ENCODE data around the gene FBXL14.

Gene FBXL14

GRCh38 chr12:1594261-1595025, at the start of gene FBXL14 (continued):
- TF ChIP-seq, protein P1, sequence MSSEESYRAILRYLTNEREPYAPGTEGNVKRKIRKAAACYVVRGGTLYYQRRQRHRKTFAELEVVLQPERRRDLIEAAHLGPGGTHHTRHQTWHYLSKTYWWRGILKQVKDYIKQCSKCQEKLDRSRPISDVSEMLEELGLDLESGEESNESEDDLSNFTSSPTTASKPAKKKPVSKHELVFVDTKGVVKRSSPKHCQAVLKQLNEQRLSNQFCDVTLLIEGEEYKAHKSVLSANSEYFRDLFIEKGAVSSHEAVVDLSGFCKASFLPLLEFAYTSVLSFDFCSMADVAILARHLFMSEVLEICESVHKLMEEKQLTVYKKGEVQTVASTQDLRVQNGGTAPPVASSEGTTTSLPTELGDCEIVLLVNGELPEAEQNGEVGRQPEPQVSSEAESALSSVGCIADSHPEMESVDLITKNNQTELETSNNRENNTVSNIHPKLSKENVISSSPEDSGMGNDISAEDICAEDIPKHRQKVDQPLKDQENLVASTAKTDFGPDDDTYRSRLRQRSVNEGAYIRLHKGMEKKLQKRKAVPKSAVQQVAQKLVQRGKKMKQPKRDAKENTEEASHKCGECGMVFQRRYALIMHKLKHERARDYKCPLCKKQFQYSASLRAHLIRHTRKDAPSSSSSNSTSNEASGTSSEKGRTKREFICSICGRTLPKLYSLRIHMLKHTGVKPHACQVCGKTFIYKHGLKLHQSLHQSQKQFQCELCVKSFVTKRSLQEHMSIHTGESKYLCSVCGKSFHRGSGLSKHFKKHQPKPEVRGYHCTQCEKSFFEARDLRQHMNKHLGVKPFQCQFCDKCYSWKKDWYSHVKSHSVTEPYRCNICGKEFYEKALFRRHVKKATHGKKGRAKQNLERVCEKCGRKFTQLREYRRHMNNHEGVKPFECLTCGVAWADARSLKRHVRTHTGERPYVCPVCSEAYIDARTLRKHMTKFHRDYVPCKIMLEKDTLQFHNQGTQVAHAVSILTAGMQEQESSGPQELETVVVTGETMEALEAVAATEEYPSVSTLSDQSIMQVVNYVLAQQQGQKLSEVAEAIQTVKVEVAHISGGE (tag by site-specific recombination; conservative IDR thresholded peaks at IDR 0.05; ENCODE audit: low read depth) = peak; percentile 68
- TF ChIP-seq BCL11B (tag by site-specific recombination; IDR thresholded peaks at IDR 0.05; ENCODE audit: low read depth) (peak; percentile 72; the same call in 1 of the 2 replicates), ZNF341 (tag by site-specific recombination; IDR thresholded peaks at IDR 0.05; ENCODE audit: low read depth) (no peak; the same call in 1 of the 2 replicates), HOXA7 (CRISPR knock-in tag; IDR thresholded peaks at IDR 0.05; ENCODE audit: borderline replicate concordance) (no peak), SP3 (tag by site-specific recombination; IDR thresholded peaks at IDR 0.05) (peak; percentile 34; the same call in 1 of the 2 replicates), ZBTB17 (tag by site-specific recombination; IDR thresholded peaks at IDR 0.05) (no peak), ZNF610 (tag by site-specific recombination; IDR thresholded peaks at IDR 0.05; ENCODE audit: borderline replicate concordance) (peak; percentile 86; the same call in 1 of the 2 replicates), ZBTB1 (tag by site-specific recombination; IDR thresholded peaks at IDR 0.05) (no peak), KLF10 (tag by site-specific recombination; IDR thresholded peaks at IDR 0.05) (0 out of 2 replicates have a peak, but pooled peaks have one; percentile 31), ZNF221 (tag by site-specific recombination; IDR thresholded peaks at IDR 0.05; ENCODE audit: borderline replicate concordance) (no peak), ZNF692 (tag by site-specific recombination; IDR thresholded peaks at IDR 0.05) (peak; percentile 87), ZNF510 (tag by site-specific recombination; IDR thresholded peaks at IDR 0.05; ENCODE audit: insufficient replicate concordance) (no peak), ZNF830 (tag by site-specific recombination; IDR thresholded peaks at IDR 0.05; ENCODE audit: low read depth) (no peak), ZBTB6 (tag by site-specific recombination; IDR thresholded peaks at IDR 0.05) (peak; percentile 61; the same call in 1 of the 2 replicates), ZNF488 (tag by site-specific recombination; IDR thresholded peaks at IDR 0.05) (no peak), ZNF48 (tag by site-specific recombination; IDR thresholded peaks at IDR 0.05) (no peak), SCRT2 (tag by site-specific recombination; IDR thresholded peaks at IDR 0.05) (peak; percentile 15; the same call in 1 of the 2 replicates), ZNF629 (tag by site-specific recombination; IDR thresholded peaks at IDR 0.05) (0 out of 2 replicates have a peak, but pooled peaks have one; percentile 40), ZFP69B (tag by site-specific recombination; IDR thresholded peaks at IDR 0.05) (peak; percentile 82), ZNF707 (tag by site-specific recombination; IDR thresholded peaks at IDR 0.05) (no peak), ZNF335 (tag by site-specific recombination; conservative IDR thresholded peaks at IDR 0.05) (0 out of 2 replicates have a peak, but pooled peaks have one; percentile 68), ZIC2 (tag by site-specific recombination; IDR thresholded peaks at IDR 0.05) (peak; percentile 48; the same call in 1 of the 2 replicates), ZNF37A (tag by site-specific recombination; IDR thresholded peaks at IDR 0.05) (peak; percentile 82), MYNN (tag by site-specific recombination; IDR thresholded peaks at IDR 0.05; ENCODE audit: borderline replicate concordance) (peak; percentile 51; the same call in 1 of the 2 replicates), ZSCAN30 (tag by site-specific recombination; IDR thresholded peaks at IDR 0.05) (peak; percentile 39; the same call in 1 of the 2 replicates), ZXDB (tag by site-specific recombination; IDR thresholded peaks at IDR 0.05) (peak; percentile 96), SP2 (tag by site-specific recombination; IDR thresholded peaks at IDR 0.05) (peak; percentile 41), ZBTB26 (tag by site-specific recombination; optimal IDR thresholded peaks at IDR 0.05) (peak; percentile 78)
- TF ChIP-seq, protein P2, sequence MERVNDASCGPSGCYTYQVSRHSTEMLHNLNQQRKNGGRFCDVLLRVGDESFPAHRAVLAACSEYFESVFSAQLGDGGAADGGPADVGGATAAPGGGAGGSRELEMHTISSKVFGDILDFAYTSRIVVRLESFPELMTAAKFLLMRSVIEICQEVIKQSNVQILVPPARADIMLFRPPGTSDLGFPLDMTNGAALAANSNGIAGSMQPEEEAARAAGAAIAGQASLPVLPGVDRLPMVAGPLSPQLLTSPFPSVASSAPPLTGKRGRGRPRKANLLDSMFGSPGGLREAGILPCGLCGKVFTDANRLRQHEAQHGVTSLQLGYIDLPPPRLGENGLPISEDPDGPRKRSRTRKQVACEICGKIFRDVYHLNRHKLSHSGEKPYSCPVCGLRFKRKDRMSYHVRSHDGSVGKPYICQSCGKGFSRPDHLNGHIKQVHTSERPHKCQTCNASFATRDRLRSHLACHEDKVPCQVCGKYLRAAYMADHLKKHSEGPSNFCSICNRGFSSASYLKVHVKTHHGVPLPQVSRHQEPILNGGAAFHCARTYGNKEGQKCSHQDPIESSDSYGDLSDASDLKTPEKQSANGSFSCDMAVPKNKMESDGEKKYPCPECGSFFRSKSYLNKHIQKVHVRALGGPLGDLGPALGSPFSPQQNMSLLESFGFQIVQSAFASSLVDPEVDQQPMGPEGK (tag by site-specific recombination; IDR thresholded peaks at IDR 0.05) = peak; percentile 91
